Measurements from ENCODE around the gene PPP6R2. TPM values are rescaled to one million over a fixed set of nuclear protein-coding genes. Genes with fewer than 3 reads are reported as not detected.

Gene PPP6R2
- total RNA-seq, 1 experiment from 2014 or later, result 42.6 TPM

DNA sequence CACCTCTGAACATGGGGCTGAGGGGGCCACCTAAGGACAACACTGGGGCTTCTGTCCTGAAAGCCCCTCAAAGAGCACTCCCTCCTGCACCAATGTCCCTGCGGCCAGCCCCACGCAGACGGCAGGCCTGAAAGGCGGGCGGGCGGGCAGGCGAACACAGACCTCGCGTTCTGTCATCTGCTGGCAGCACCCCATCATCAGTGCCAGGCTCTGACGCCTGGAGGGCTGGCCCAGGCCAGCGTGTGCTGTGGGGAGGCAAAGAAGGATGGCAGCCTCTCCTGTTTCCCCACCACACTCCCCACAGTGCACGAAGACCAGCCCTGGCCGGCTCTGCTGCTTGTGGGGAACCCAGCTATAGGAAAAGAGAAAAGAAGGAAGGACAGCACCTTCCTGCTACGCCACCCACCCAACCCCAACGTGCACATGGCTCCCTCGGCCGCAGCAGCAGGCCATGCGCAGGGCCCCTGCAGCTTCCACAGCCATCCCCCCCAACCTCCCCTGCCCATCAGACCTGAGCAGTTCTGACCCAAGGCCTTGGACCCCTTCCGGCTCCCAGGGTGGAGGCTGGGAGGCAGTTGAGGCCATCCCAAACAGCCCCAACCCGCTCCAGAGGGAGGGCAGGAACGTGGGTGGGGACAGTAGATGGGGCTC lies 128.2 kb downstream of the PPP6R2 start:
- Mint-ChIP-seq H3K27ac (no peak overlapping the region), H3K4me3 (no peak overlapping the region), H3K27me3 (ENCODE audit: low read depth) (peaks cover 3% of the 10 kb centered on the region; the same call in 1 of the 2 replicates), H3K4me1 (peaks cover 30 to 32% of the 10 kb centered on the region in 2 experiments), H3K36me3 (ENCODE audit: insufficient read depth in 1 of 3, low read depth in 3 of 3) (peaks cover 9 to 19% (median 10%) of the 10 kb centered on the region in 3 experiments), H3K9me3 (no peaks in the 10 kb centered on the region)
- Histone ChIP-seq H3K4ac (ENCODE audit: low read depth, low read length) (no peak overlapping the region), H3K27me3 (ENCODE audit: insufficient read depth, low read length) (no peaks in the 10 kb centered on the region), H2BK120ac (ENCODE audit: low read depth, low read length, poor library complexity, severe bottlenecking) (no peak overlapping the region), H3K9ac (ENCODE audit: extremely low read depth, insufficient read length, low read length) (no peak overlapping the region), H3K27ac (ENCODE audit: insufficient read length, low read depth, low read length) (no peak overlapping the region), H2AK5ac (ENCODE audit: insufficient read length, low read length) (no peak overlapping the region), H3K9me3 (ENCODE audit: control insufficient read depth, low read depth, low read length) (no peaks in the 10 kb centered on the region), H3K79me1 (ENCODE audit: insufficient read depth, low read depth, low read length, poor library complexity, severe bottlenecking) (peaks cover 19% of the 10 kb centered on the region), H3K23me2 (ENCODE audit: insufficient read length, low read depth, low read length, poor library complexity, severe bottlenecking) (peaks cover 11% of the 10 kb centered on the region), H3K4me2 (ENCODE audit: insufficient read depth, insufficient read length, low read length) (no peak overlapping the region), H3K14ac (ENCODE audit: insufficient read depth, low read length) (no peak overlapping the region), H3T11ph (ENCODE audit: low read length) (no peak overlapping the region), H3K79me2 (ENCODE audit: insufficient read depth, low read length) (peaks cover 16% of the 10 kb centered on the region; the same call in 1 of the 2 replicates), H2BK12ac (ENCODE audit: insufficient read length, low read depth, low read length) (no peak overlapping the region), H4K5ac (ENCODE audit: insufficient read length, low read depth, low read length) (no peak overlapping the region), H4K91ac (ENCODE audit: insufficient read length, low read depth, low read length) (no peak overlapping the region), H3K18ac (ENCODE audit: insufficient read length, low read depth, low read length) (no peak overlapping the region), H3K4me1 (ENCODE audit: insufficient read depth, low read length) (no peaks in the 10 kb centered on the region; the same call in 1 of the 2 replicates), H2BK5ac (ENCODE audit: insufficient read length, low read length) (no peak overlapping the region), H2BK15ac (ENCODE audit: low read depth, low read length) (no peak overlapping the region), H3K23ac (ENCODE audit: insufficient read length, low read depth, low read length) (no peak overlapping the region), H2BK20ac (ENCODE audit: low read depth, low read length, poor library complexity, severe bottlenecking) (no peak overlapping the region), H2AFZ (ENCODE audit: low read length) (no peak overlapping the region), H4K8ac (replicated peaks; ENCODE audit: insufficient read length, low read depth, low read length) (no peak overlapping the region), H4K20me1 (ENCODE audit: control insufficient read depth, insufficient read depth, insufficient read length) (peaks cover 4% of the 10 kb centered on the region), H3K56ac (ENCODE audit: insufficient read length, low read depth, low read length) (no peak overlapping the region)
- DNase-seq, result no peak
- TF ChIP-seq CTCF (conservative IDR thresholded peaks at IDR 0.05), result no peak
- WGBS (ENCODE audit: extremely low coverage, insufficient read length, low lambda C conversion rate), result no CpG with 5 or more reads among the region's 21 CpGs

All from H9 (cell line).